K562 (cell line): ENCODE results near the gene ZFPM1. TPM values are rescaled to one million over a fixed set of nuclear protein-coding genes. Genes with fewer than 3 reads are reported as not detected.

ENCODE experiments used
- CBFA2T2 ChIP-seq: fragments of 450-650 bp; conservative IDR thresholded peaks from 2 replicates; pipeline ENCODE4 v1.6.1; 2017; ENCODE audit warnings: mild to moderate bottlenecking
- E4F1 ChIP-seq: fragments of 250-450 bp; sonication (Bioruptor Pico); IDR thresholded peaks from 2 replicates; pipeline ENCODE4 v1.5.0; 2021; ENCODE audit warnings: mild to moderate bottlenecking, borderline replicate concordance
- ERF ChIP-seq: fragments of 450-650 bp; formaldehyde crosslinking; IDR thresholded peaks from 2 replicates; pipeline ENCODE4 v1.4.0; 2020; ENCODE audit warnings: mild to moderate bottlenecking, mixed read lengths
- FOXK2 ChIP-seq, 2 experiments: fragments of 450-650 bp; IDR thresholded peaks in 1 of 2; conservative IDR thresholded peaks in 1 of 2; 2 replicates each; pipeline ENCODE4 v1.6.1; 2016; ENCODE audit warnings: low read depth in 2 of 2, mild to moderate bottlenecking in 1 of 2
- GABPB1 ChIP-seq: sonication (generic); formaldehyde crosslinking; IDR thresholded peaks from 2 replicates; pipeline ENCODE4 v1.8.0; 2022; ENCODE audit warnings: mild to moderate bottlenecking, missing genetic modification reagents
- HNRNPLL ChIP-seq: fragments of 200-400 bp; formaldehyde crosslinking; IDR thresholded peaks from 2 replicates; pipeline ENCODE4 v1.6.1; 2017; ENCODE audit warnings: low read length, low read depth, mild to moderate bottlenecking; ENCODE audit not compliant: poor library complexity, severe bottlenecking
- MLX ChIP-seq, 2 experiments: fragments of 450-650 bp in 1 of 2; sonication (generic) in 1 of 2; formaldehyde crosslinking; conservative IDR thresholded peaks; 2 replicates each; pipeline versions ENCODE4 v1.4.0 to v1.8.1; 2020 to 2022; ENCODE audit warnings: mild to moderate bottlenecking in 1 of 2, missing genetic modification reagents in 1 of 2
- MTA2 ChIP-seq: fragments of 450-650 bp; IDR thresholded peaks from 2 replicates; pipeline ENCODE4 v1.6.1; 2016; ENCODE audit warnings: low read depth
- NFRKB ChIP-seq: fragments of 450-650 bp; IDR thresholded peaks from 2 replicates; pipeline ENCODE4 v1.6.1; 2016; ENCODE audit warnings: low read depth
- NR2C2 ChIP-seq, 2 experiments: fragments of 200-800 bp in 1 of 2; sonication (Bioruptor generic) in 1 of 2; sonication (generic) in 1 of 2; formaldehyde crosslinking in 1 of 2; IDR thresholded peaks; 2 replicates each; pipeline versions ENCODE4 v1.6.1 to v1.8.0; 2016 to 2022; ENCODE audit warnings: mild to moderate bottlenecking in 1 of 2, missing compliant biosample characterization in 1 of 2, missing genetic modification characterization in 1 of 2, missing genetic modification reagents in 1 of 2
- PHF20 ChIP-seq: fragments of 450-650 bp; IDR thresholded peaks from 2 replicates; pipeline ENCODE4 v1.6.1; 2018; ENCODE audit not compliant: partially characterized antibody
- TRIM24 ChIP-seq, 2 experiments: fragments of 450-650 bp; IDR thresholded peaks; 2 replicates each; pipeline ENCODE4 v1.6.1; 2016
- U2AF1 ChIP-seq: fragments of 200-400 bp; formaldehyde crosslinking; optimal IDR thresholded peaks from 2 replicates; pipeline ENCODE3; 2017; ENCODE audit warnings: mild to moderate bottlenecking, low read depth, low read length, moderate library complexity
- XRCC4 ChIP-seq: IDR thresholded peaks from one replicate; pipeline ENCODE4 v1.6.1; 2011; ENCODE audit not compliant: insufficient read depth, insufficient read length; ENCODE audit errors: extremely low read depth
- ZBTB43 ChIP-seq: sonication (generic); formaldehyde crosslinking; IDR thresholded peaks from 2 replicates; pipeline ENCODE4 v1.8.0; 2023; ENCODE audit warnings: mild to moderate bottlenecking, missing genetic modification reagents
- ZNF133 ChIP-seq: fragments of 250-450 bp; sonication (Bioruptor Pico); IDR thresholded peaks from 2 replicates; pipeline ENCODE4 v1.4.0; 2020; ENCODE audit warnings: mild to moderate bottlenecking
- ZNF175 ChIP-seq: fragments of 200-800 bp; sonication (Bioruptor generic); IDR thresholded peaks from 2 replicates; pipeline ENCODE4 v1.6.1; 2016; ENCODE audit warnings: low read depth, mild to moderate bottlenecking, missing genetic modification characterization, missing compliant biosample characterization
- ZNF609 ChIP-seq: sonication (generic); formaldehyde crosslinking; IDR thresholded peaks from 2 replicates; pipeline ENCODE4 v1.8.1; 2023; ENCODE audit warnings: missing genetic modification reagents, mild to moderate bottlenecking, borderline replicate concordance
- polyA plus RNA-seq, 8 experiments: library from polyadenylated mRNA; depleted of rRNA in 4 of 8; stranded (reverse) in 5 of 8; unstranded in 3 of 8; fragments of >200 nt; fragmentation: Nextera tagmentation in 2 of 8; fragmentation: Illumina TruSeq in 1 of 8; extraction: Ambion mirVana in 2 of 8; extraction: Trizol in 1 of 8; gene quantifications; 2 replicates each; pipeline versions ENCODE4 v1.2.1 to v1.2.3, GENCODE V29; 2011 to 2014; ENCODE audit warnings: inconsistent platforms in 1 of 8, missing spikeins in 1 of 8
- total RNA-seq, 7 experiments: library from RNA; depleted of rRNA in 6 of 7; stranded (reverse); fragments of >200 nt in 6 of 7; fragmentation: Illumina TruSeq in 2 of 7; extraction: Trizol in 2 of 7; gene quantifications; 2 replicates each; pipeline versions ENCODE4 v1.2.1 to v1.2.3, GENCODE V29; 2011 to 2021; ENCODE audit warnings: low replicate concordance in 1 of 7

Gene ZFPM1
- total and polyA plus RNA-seq, 9 of the 15 experiments (the other 6 are each of a cell fraction or from before 2014, with no cell fraction given): 0.03 to 35.9 (median 1.4) TPM

- TF ChIP-seq U2AF1 (no peak), MLX (CRISPR knock-in tag; conservative IDR thresholded peaks at IDR 0.05) (no peak), HNRNPLL (peak; percentile 64), ZNF609 (CRISPR knock-in tag) (no peak), NR2C2 (CRISPR knock-in tag; IDR thresholded peaks at IDR 0.05) (no peak), NR2C2 (tag; IDR thresholded peaks at IDR 0.05) (no peak), E4F1 (no peak), CBFA2T2 (peak; percentile 82), TRIM24 (IDR thresholded peaks at IDR 0.05) (peak in 1 of 2 experiments; percentile 55; a peak in 1 of 4 replicates), ZBTB43 (no peak), NFRKB (no peak), FOXK2 (conservative IDR thresholded peaks at IDR 0.05 in 1 of 2, IDR thresholded peaks at IDR 0.05 in 1 of 2; ENCODE audit: low read depth in 2 of 2) (peak in 1 of 2 experiments; percentile 98; a peak in 2 of 4 replicates), MTA2 (peak; percentile 71), GABPB1 (CRISPR knock-in tag) (0 out of 2 replicates have a peak, but pooled peaks have one; percentile 31), ERF (no peak), PHF20 (no peak), XRCC4 (no peak), ZNF175 (CRISPR knock-in tag) (no peak), ZNF133 (CRISPR knock-in tag) (no peak)
Measured at GRCh38 chr16:88455610-88456355, 2.7 kb downstream of the ZFPM1 start (continued).
